ENCODE measurements around the gene MAP2.

MAP2 gene

DNA sequence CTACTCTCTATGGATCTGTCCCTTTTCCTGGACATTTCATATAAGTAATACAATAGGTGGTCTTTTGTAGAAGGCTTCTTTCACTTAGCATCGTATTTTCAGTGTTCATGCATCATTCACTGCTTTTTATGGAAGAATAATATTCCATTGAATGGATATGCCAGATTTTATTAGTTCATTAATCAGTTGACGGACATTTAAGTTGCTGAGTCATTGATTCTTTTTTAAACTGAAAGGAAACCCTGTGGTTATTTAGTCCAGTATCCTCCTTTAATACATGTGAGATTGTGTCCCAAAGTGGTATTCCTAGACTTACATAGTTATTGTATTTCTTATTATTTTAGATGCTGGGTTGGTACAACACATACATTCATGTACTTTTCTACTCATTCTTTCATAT is 185.7 kb downstream of the MAP2 start:
- no peaks in the 10 kb centered on the region for H3K27me3 Mint-ChIP-seq
- H3K9me3 Mint-ChIP-seq, result no peaks in the 10 kb centered on the region
- H3K27ac Mint-ChIP-seq, result no peak overlapping the region
- ATAC-seq (no peak), DNase-seq (no peak)
- H3K4me3 Mint-ChIP-seq, result no peak overlapping the region
- no peaks in the 10 kb centered on the region for H3K4me1 Mint-ChIP-seq

GRCh38 chr2:209610631-209611030 is 186.8 kb downstream of the MAP2 start:
- Mint-ChIP-seq H3K27ac (no peak overlapping the region), H3K27me3 (no peaks in the 10 kb centered on the region), H3K4me1 (no peaks in the 10 kb centered on the region), H3K4me3 (no peak overlapping the region), H3K9me3 (peaks cover 0 to 3% of the 10 kb centered on the region in 2 donors)
- DNase-seq (no peak), ATAC-seq (no peak)

GRCh38 chr2:209613649-209614305 is 189.9 kb downstream of the MAP2 start:
- DNase-seq (no peak), ATAC-seq (no peak)
- H3K27me3 Mint-ChIP-seq, result no peaks in the 10 kb centered on the region
- H3K9me3 Mint-ChIP-seq, result peaks cover 9 to 25% of the 10 kb centered on the region in 2 donors
- no peak overlapping the region for H3K27ac Mint-ChIP-seq
- no peak overlapping the region for H3K4me3 Mint-ChIP-seq
- no peaks in the 10 kb centered on the region for H3K4me1 Mint-ChIP-seq

GRCh38 chr2:209614690-209615369 is 191.0 kb downstream of the MAP2 start:
- H3K27me3 Mint-ChIP-seq, result no peaks in the 10 kb centered on the region
- ATAC-seq (no peak), DNase-seq (no peak)
- peaks cover 9 to 25% of the 10 kb centered on the region in 2 donors for H3K9me3 Mint-ChIP-seq
- no peaks in the 10 kb centered on the region for H3K4me1 Mint-ChIP-seq
- H3K4me3 Mint-ChIP-seq, result no peak overlapping the region
- H3K27ac Mint-ChIP-seq, result no peak overlapping the region

DNA sequence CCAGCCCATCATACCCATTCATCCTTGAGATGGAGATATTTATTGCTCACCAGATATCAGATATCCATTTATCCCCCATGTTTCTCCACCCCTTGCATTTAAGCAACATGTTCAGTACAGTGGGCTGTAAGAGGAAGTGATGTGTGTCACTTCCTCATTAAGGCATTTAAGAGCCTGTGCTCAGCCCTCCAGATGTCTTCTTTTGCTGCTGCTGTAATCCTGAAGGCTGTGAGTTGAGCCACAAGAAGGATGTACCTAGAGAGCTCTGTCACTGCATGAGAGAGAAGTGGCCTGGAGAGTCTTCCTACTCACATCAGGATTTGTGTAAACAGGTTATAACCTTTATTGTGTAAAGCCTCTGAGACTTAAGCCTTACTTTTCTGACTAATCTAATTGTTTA is 195.9 kb downstream of the MAP2 start:
- no peak overlapping the region for H3K4me3 Mint-ChIP-seq
- no peak for ATAC-seq
- H3K9me3 Mint-ChIP-seq, result peaks cover 9 to 25% of the 10 kb centered on the region in 2 donors
- H3K4me1 Mint-ChIP-seq, result no peaks in the 10 kb centered on the region
- DNase-seq, result no peak
- H3K27ac Mint-ChIP-seq, result no peak overlapping the region
- no peaks in the 10 kb centered on the region for H3K27me3 Mint-ChIP-seq

DNA sequence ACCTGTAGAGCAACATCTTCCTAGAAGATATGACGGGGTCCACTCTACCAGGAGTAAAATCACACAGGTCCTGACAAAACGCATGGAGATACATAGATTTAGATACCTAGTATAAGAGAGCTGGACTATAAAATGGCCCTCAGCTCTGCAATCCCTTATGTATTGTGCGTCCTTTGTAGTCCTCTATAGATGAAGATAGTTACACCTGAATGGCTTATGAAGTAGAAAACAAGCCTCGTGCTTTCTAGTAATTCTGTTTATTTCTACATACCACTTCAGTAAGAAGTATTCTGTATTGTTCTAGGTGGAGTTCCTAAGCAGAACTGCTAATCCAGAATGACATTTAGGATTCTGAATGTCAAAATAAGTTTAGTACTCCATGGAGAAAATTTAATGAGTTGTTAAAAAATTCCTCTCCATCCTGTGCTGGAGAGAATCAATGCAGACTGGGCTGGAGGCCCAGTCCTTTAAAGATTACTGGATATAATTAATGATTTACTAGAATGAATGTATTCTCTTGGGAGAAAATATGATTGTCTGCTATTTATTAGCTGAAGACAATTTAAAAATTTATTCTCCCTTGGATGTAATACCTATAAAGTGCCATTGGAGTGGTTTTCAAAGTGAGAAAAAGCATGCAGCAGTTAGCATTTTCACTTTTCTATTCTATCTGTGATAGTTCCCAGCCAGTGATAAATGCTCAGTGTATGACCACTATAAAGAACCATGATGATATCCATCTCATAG is 200.5 kb downstream of the MAP2 start:
- no peaks in the 10 kb centered on the region for H3K4me1 Mint-ChIP-seq
- H3K27me3 Mint-ChIP-seq, result no peaks in the 10 kb centered on the region
- DNase-seq (no peak), ATAC-seq (no peak)
- no peak overlapping the region for H3K27ac Mint-ChIP-seq
- no peak overlapping the region for H3K4me3 Mint-ChIP-seq
- H3K9me3 Mint-ChIP-seq, result no peaks in the 10 kb centered on the region

DNA sequence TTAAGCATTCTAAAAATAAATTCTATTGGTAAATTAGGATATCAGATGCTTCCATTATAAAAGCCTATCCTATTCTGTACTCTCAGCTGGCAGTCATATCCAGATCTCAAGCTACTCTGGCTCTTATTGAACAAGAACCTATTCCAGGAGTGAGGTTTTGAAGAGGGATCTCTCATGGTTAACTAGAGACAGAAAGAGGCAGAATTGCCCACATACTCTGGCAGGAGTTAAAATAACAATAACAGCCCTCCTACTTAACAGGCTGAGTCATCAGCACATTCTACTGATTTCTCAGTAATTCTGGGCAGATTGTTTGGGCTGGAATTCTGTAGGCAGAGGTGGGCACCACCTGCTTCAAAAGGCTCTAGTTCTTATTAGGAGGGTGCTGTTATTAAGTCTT is 205.8 kb downstream of the MAP2 start:
- ATAC-seq, result no peak
- Mint-ChIP-seq H3K9me3 (peaks cover 0 to 6% of the 10 kb centered on the region in 2 donors), H3K4me3 (no peak overlapping the region), H3K27ac (no peak overlapping the region), H3K27me3 (no peaks in the 10 kb centered on the region), H3K4me1 (no peaks in the 10 kb centered on the region)
- no peak for DNase-seq

DNA sequence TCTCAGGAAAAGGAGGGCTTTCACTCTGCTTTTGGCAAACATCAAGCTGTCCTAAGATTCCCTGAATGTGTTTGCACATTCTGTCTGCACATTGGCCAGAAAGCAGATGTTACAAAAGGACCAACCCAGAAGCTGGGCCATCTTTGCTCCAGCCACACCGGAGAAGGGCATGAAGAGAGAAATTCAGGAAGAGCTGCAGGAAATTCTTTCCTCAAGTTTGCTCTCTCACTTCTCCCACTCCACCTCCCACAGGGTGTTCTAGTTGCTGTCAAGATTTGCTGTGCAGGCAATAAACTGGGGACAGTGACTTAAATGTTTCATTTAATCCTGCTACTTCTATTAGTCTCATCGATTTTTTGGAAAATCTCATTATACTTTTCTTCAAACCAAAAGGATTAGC is 210.1 kb downstream of the MAP2 start:
- no peak overlapping the region for H3K4me3 Mint-ChIP-seq
- no peaks in the 10 kb centered on the region for H3K4me1 Mint-ChIP-seq
- peaks cover 0 to 6% of the 10 kb centered on the region in 2 donors for H3K9me3 Mint-ChIP-seq
- DNase-seq, result no peak
- no peaks in the 10 kb centered on the region for H3K27me3 Mint-ChIP-seq
- H3K27ac Mint-ChIP-seq, result no peak overlapping the region
- no peak for ATAC-seq

GRCh38 chr2:209636076-209636475 is 212.2 kb downstream of the MAP2 start:
- H3K4me3 Mint-ChIP-seq, result no peak overlapping the region
- no peaks in the 10 kb centered on the region for H3K27me3 Mint-ChIP-seq

DNA sequence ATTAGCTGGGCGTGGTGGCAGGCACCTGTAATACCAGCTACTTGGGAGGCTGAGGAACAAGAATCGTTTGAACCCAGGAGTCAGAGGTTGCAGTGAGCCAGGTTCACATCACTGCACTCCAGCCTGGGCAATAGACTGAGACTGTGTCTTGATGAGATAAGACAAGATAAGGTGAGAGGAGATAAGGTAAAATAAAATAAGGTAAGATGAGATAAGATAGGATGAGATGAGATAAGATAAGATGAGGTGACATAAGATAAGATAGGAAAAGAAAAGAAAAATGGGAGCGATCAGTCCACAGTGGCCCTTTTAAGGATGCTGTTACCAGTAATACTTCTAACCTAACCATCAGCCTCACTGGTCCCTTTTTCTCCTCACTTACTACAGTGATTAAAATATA is 213.4 kb downstream of the MAP2 start:
- Mint-ChIP-seq H3K4me3 (no peak overlapping the region), H3K27me3 (no peaks in the 10 kb centered on the region), H3K9me3 (peaks cover 0 to 6% of the 10 kb centered on the region in 2 donors), H3K27ac (no peak overlapping the region), H3K4me1 (no peaks in the 10 kb centered on the region)
- ATAC-seq (no peak), DNase-seq (no peak)

More at GRCh38 chr2:209636076-209636475, 212.2 kb downstream of the MAP2 start:
- H3K27ac Mint-ChIP-seq, result no peak overlapping the region
- ATAC-seq (no peak), DNase-seq (no peak)
- H3K4me1 Mint-ChIP-seq, result no peaks in the 10 kb centered on the region
- H3K9me3 Mint-ChIP-seq, result peaks cover 0 to 6% of the 10 kb centered on the region in 2 donors

GRCh38 chr2:209638346-209638745 is 214.5 kb downstream of the MAP2 start:
- H3K27me3 Mint-ChIP-seq, result no peaks in the 10 kb centered on the region
- H3K4me1 Mint-ChIP-seq, result no peaks in the 10 kb centered on the region
- no peak overlapping the region for H3K4me3 Mint-ChIP-seq
- DNase-seq (no peak), ATAC-seq (no peak)
- H3K27ac Mint-ChIP-seq, result no peak overlapping the region
- H3K9me3 Mint-ChIP-seq, result peaks cover 0 to 4% of the 10 kb centered on the region in 2 donors

DNA sequence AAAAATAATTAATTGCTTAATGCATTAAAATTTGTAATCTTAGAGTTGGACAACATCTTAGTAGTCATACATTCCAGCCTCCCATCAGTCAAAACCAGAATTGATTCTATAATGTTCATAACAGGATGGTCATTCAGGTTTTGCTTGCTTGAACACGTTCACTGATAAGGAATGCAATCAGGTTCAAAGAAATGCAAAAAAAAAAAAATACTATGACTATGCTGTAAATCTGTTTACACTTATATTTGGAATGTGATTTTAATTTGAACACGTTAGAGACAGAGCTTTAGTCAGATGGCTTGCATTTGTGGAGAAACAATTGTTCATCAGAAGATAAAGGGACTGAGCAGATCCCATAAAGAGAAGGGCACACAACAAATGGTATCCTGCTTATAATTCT is 216.5 kb downstream of the MAP2 start:
- no peaks in the 10 kb centered on the region for H3K27me3 Mint-ChIP-seq
- H3K27ac Mint-ChIP-seq, result no peak overlapping the region
- H3K9me3 Mint-ChIP-seq, result no peaks in the 10 kb centered on the region
- no peak overlapping the region for H3K4me3 Mint-ChIP-seq
- DNase-seq (no peak), ATAC-seq (no peak)
- H3K4me1 Mint-ChIP-seq, result no peaks in the 10 kb centered on the region

- Mint-ChIP-seq H3K27ac (no peak overlapping the region), H3K27me3 (no peaks in the 10 kb centered on the region), H3K4me3 (no peak overlapping the region), H3K9me3 (no peaks in the 10 kb centered on the region), H3K4me1 (no peaks in the 10 kb centered on the region)
- no peak for DNase-seq
- ATAC-seq, result no peak
Observed at GRCh38 chr2:209642146-209642820, 218.4 kb downstream of the MAP2 start.

- DNase-seq, result no peak
- no peak for ATAC-seq
- Mint-ChIP-seq H3K27me3 (no peaks in the 10 kb centered on the region), H3K9me3 (no peaks in the 10 kb centered on the region), H3K4me3 (no peak overlapping the region), H3K4me1 (no peaks in the 10 kb centered on the region), H3K27ac (no peak overlapping the region)
Observed at GRCh38 chr2:209644842-209645241, 221.0 kb downstream of the MAP2 start.

GRCh38 chr2:209648714-209649113 is 224.9 kb downstream of the MAP2 start:
- no peaks in the 10 kb centered on the region for H3K9me3 Mint-ChIP-seq
- ATAC-seq (no peak), DNase-seq (no peak)
- H3K27me3 Mint-ChIP-seq, result no peaks in the 10 kb centered on the region
- H3K4me3 Mint-ChIP-seq, result no peak overlapping the region
- H3K4me1 Mint-ChIP-seq, result no peaks in the 10 kb centered on the region
- H3K27ac Mint-ChIP-seq, result no peak overlapping the region

GRCh38 chr2:209653134-209653533 is 229.3 kb downstream of the MAP2 start:
- ATAC-seq (no peak), DNase-seq (no peak)
- H3K27ac Mint-ChIP-seq, result no peak overlapping the region
- no peak overlapping the region for H3K4me3 Mint-ChIP-seq
- no peaks in the 10 kb centered on the region for H3K4me1 Mint-ChIP-seq
- no peaks in the 10 kb centered on the region for H3K9me3 Mint-ChIP-seq
- H3K27me3 Mint-ChIP-seq, result no peaks in the 10 kb centered on the region
